IMR-90 (cell line): ENCODE measurements around the gene KLRB1. TPM values are rescaled to one million over a fixed set of nuclear protein-coding genes. Genes with fewer than 3 reads are reported as not detected.
"Not testable (repeated sequence)": the region's sequence is repeated elsewhere in the genome, so short reads cannot be mapped to it uniquely, and the experiment has no call there.

Source experiments
- ATAC-seq: fragments of 200-7000 bp; cut with Tn5 transposase; 2 replicates; pipeline ENCODE4 v1.9.1; 2020; ENCODE audit warnings: low read depth, mild to moderate bottlenecking, moderate library complexity
- BruUV-seq: library from RNA; stranded (reverse); fragments of 400-500 nt; replicated peaks from 2 replicates; lab custom pipeline; 2021; lab: Mats Ljungman, UMichigan
- CTCF ChIA-PET: fragments of 300-600 bp; formaldehyde crosslinking; extraction: SDS; loops from one replicate; lab custom pipeline; 2021; ENCODE audit warnings: antibody characterized with exemption; lab: Yijun Ruan, JAX
- POLR2A ChIA-PET: fragments of 300-600 bp; sonication (Branson Sonifier 250); formaldehyde crosslinking; loops from one replicate; lab custom pipeline; 2022; ENCODE audit warnings: antibody characterized with exemption; ENCODE audit not compliant: unreplicated experiment; lab: Charles Lee
- DNase-seq: peaks from one replicate; pipeline ENCODE4 v3.0.0; 2013
- H2AFZ ChIP-seq: replicated peaks from 2 replicates; pipeline ENCODE3; 2013; ENCODE audit warnings: low read length, mild to moderate bottlenecking; ENCODE audit not compliant: poor library complexity
- H2AK5ac ChIP-seq: 2 replicates; pipeline ENCODE4 v1.6.1; 2013; ENCODE audit warnings: low read depth, low read length, inconsistent platforms
- H2AK9ac ChIP-seq: replicated peaks from 2 replicates; pipeline ENCODE3; 2013; ENCODE audit warnings: mild to moderate bottlenecking, low read depth, low read length, moderate library complexity; ENCODE audit not compliant: poor library complexity
- H2BK120ac ChIP-seq: 2 replicates; pipeline ENCODE4 v1.6.1; 2013; ENCODE audit warnings: low read depth, low read length, inconsistent platforms
- H2BK15ac ChIP-seq: 3 replicates; pipeline ENCODE4 v1.6.1; 2013; ENCODE audit warnings: low read depth, low read length, inconsistent platforms
- H2BK20ac ChIP-seq: 2 replicates; pipeline ENCODE4 v1.6.1; 2013; ENCODE audit warnings: low read depth, mild to moderate bottlenecking, inconsistent platforms, low read length, moderate library complexity
- H2BK5ac ChIP-seq: 2 replicates; pipeline ENCODE4 v1.6.1; 2013; ENCODE audit warnings: mild to moderate bottlenecking, low read depth, low read length, inconsistent platforms; ENCODE audit not compliant: poor library complexity, severe bottlenecking
- H3K14ac ChIP-seq: replicated peaks from 2 replicates; pipeline ENCODE4 v1.6.1; 2013; ENCODE audit warnings: low read depth, low read length, inconsistent platforms
- H3K18ac ChIP-seq: 2 replicates; pipeline ENCODE4 v1.6.1; 2013; ENCODE audit warnings: low read depth, low read length, control low read depth
- H3K23ac ChIP-seq: 2 replicates; pipeline ENCODE4 v1.6.1; 2013; ENCODE audit warnings: low read depth, low read length, inconsistent platforms
- H3K27ac ChIP-seq: 2 replicates; pipeline ENCODE4 v1.5.1; 2013; ENCODE audit warnings: mild to moderate bottlenecking, control low read depth, low read length; ENCODE audit not compliant: insufficient read depth
- H3K27me3 ChIP-seq: 2 replicates; pipeline ENCODE4 v1.6.1; 2013; ENCODE audit warnings: low read length; ENCODE audit not compliant: control insufficient read depth, insufficient read depth
- H3K36me3 ChIP-seq: 2 replicates; pipeline ENCODE4 v1.6.1; 2013; ENCODE audit warnings: low read length, mixed read lengths; ENCODE audit not compliant: control insufficient read depth, insufficient read depth
- H3K4ac ChIP-seq: 2 replicates; pipeline ENCODE4 v1.6.1; 2013; ENCODE audit warnings: low read depth, low read length, inconsistent platforms
- H3K4me1 ChIP-seq: 2 replicates; pipeline ENCODE4 v1.6.1; 2013; ENCODE audit warnings: low read length, mixed read lengths; ENCODE audit not compliant: control insufficient read depth, insufficient read depth
- H3K4me2 ChIP-seq: 2 replicates; pipeline ENCODE4 v1.6.1; 2013; ENCODE audit warnings: low read depth, mild to moderate bottlenecking, control low read depth, low read length, moderate library complexity
- H3K4me3 ChIP-seq: 2 replicates; pipeline ENCODE4 v1.5.1; 2013; ENCODE audit warnings: low read depth, mild to moderate bottlenecking, control low read depth, low read length, moderate library complexity; ENCODE audit not compliant: insufficient read depth
- H3K56ac ChIP-seq: 2 replicates; pipeline ENCODE4 v1.6.1; 2013; ENCODE audit warnings: low read length, inconsistent platforms; ENCODE audit not compliant: insufficient read depth; ENCODE audit errors: extremely low read depth
- H3K79me1 ChIP-seq, 2 experiments: 2 replicates each; pipeline ENCODE4 v1.6.1; 2013; ENCODE audit warnings: low read length in 2 of 2, inconsistent platforms in 1 of 2, low read depth in 1 of 2
- H3K9ac ChIP-seq: 2 replicates; pipeline ENCODE4 v1.6.1; 2013; ENCODE audit warnings: low read depth, low read length, control low read depth
- H3K9me1 ChIP-seq: 2 replicates; pipeline ENCODE4 v1.6.1; 2013; ENCODE audit warnings: low read length, inconsistent platforms; ENCODE audit not compliant: insufficient read depth
- H3K9me3 ChIP-seq: 2 replicates; pipeline ENCODE4 v1.6.1; 2013; ENCODE audit warnings: low read length; ENCODE audit not compliant: control insufficient read depth, insufficient read depth
- H4K20me1 ChIP-seq: 2 replicates; pipeline ENCODE4 v1.6.1; 2013; ENCODE audit warnings: low read length, inconsistent platforms; ENCODE audit not compliant: insufficient read depth
- H4K5ac ChIP-seq: 2 replicates; pipeline ENCODE4 v1.6.1; 2013; ENCODE audit warnings: mild to moderate bottlenecking, low read depth, low read length, control low read depth
- H4K8ac ChIP-seq, 2 experiments: 2 replicates each; pipeline ENCODE4 v1.6.1; 2013; ENCODE audit warnings: low read depth in 2 of 2, low read length in 2 of 2, control low read depth in 1 of 2, inconsistent platforms in 1 of 2
- H4K91ac ChIP-seq: 2 replicates; pipeline ENCODE4 v1.6.1; 2013; ENCODE audit warnings: low read depth, low read length, inconsistent platforms; ENCODE audit not compliant: insufficient read depth
- WGBS, 2 experiments: methylation state at CpG; one replicate each; pipeline versions ENCODE4 v1.1.5 to v1.1.7; 2013; ENCODE audit warnings: missing lambda C conversion rate in 2 of 2; ENCODE audit not compliant: insufficient read length in 1 of 2; ENCODE audit errors: extremely low coverage in 2 of 2; 5-methylcytosine and 5-hydroxymethylcytosine counted together
- dilution Hi-C: fragments of 300-500 bp; cut with HindIII; formaldehyde crosslinking; loops from one replicate; pipeline ENCODE4 v1.14.3; 2018; ENCODE audit warnings: low sequenced_read_pairs; ENCODE audit not compliant: unreplicated experiment
- in situ Hi-C: fragments of 300-500 bp; cut with MboI; formaldehyde crosslinking; loops from 3 replicates; pipeline ENCODE4 v1.14.3; 2019; ENCODE audit warnings: low sequenced_read_pairs, inconsistent platforms, mixed read lengths
- intact Hi-C: fragments of 100-400 bp; cut with micrococcal nuclease; formaldehyde crosslinking; loops from 2 replicates; pipeline ENCODE4 v1.10.0; 2022
- polyA plus RNA-seq, 3 experiments: library from polyadenylated mRNA; depleted of rRNA; stranded (reverse); fragments of >200 nt; gene quantifications; 2 replicates each; pipeline ENCODE4 v1.2.3, GENCODE V29; 2012; ENCODE audit warnings: low replicate concordance in 1 of 3
- total RNA-seq: library from RNA; depleted of rRNA; stranded (reverse); fragments of >200 nt; gene quantifications from 2 replicates; pipeline ENCODE4 v1.2.3, GENCODE V29; 2012

KLRB1 gene
- total and polyA plus RNA-seq, 2 of the 4 experiments (the other 2 are of a cell fraction), result not detected

- CTCF ChIA-PET, H2AK5ac ChIP-seq, H2BK15ac ChIP-seq, POLR2A ChIA-PET, H3K18ac ChIP-seq, dilution Hi-C loops, H4K91ac ChIP-seq, DNase-seq, H4K20me1 ChIP-seq, H3K4me2 ChIP-seq, H3K4me1 ChIP-seq, H3K14ac ChIP-seq, H2AK9ac ChIP-seq, in situ Hi-C loops, H3K36me3 ChIP-seq, H3K4me3 ChIP-seq, H3K27me3 ChIP-seq, BruUV-seq, ATAC-seq, H3K27ac ChIP-seq, H3K4ac ChIP-seq, H2BK120ac ChIP-seq, H3K9ac ChIP-seq, H4K8ac ChIP-seq, H4K5ac ChIP-seq, intact Hi-C loops, H3K56ac ChIP-seq, H3K9me3 ChIP-seq, H2BK20ac ChIP-seq, H3K79me1 ChIP-seq, H3K23ac ChIP-seq, H3K9me1 ChIP-seq, H2BK5ac ChIP-seq, H2AFZ ChIP-seq: not testable (repeated sequence)
- WGBS, 2 experiments, result no CpG with 5 or more reads among the region's 3 CpGs
These were observed 7.3 kb downstream of the KLRB1 start for GRCh38 chr12:9600426-9600825.
